GM12875 (cell line): ENCODE results near the gene CPD.
"Not testable (repeated sequence)": the region's sequence is repeated elsewhere in the genome, so short reads cannot be mapped to it uniquely, and the experiment has no call there.

Source experiments
- H3K4me3 ChIP-seq: one replicate; pipeline ENCODE4 v1.5.1; 2011; ENCODE audit warnings: low read depth, low read length, control low read depth
- TF ChIP-seq, protein P1 (sequence below): IDR thresholded peaks from 2 replicates; pipeline ENCODE4 v1.5.1; 2011; ENCODE audit warnings: low read depth, mild to moderate bottlenecking, control low read depth, inconsistent platforms, low read length, moderate library complexity, borderline replicate concordance; ENCODE audit not compliant: insufficient read depth

Gene CPD

DNA sequence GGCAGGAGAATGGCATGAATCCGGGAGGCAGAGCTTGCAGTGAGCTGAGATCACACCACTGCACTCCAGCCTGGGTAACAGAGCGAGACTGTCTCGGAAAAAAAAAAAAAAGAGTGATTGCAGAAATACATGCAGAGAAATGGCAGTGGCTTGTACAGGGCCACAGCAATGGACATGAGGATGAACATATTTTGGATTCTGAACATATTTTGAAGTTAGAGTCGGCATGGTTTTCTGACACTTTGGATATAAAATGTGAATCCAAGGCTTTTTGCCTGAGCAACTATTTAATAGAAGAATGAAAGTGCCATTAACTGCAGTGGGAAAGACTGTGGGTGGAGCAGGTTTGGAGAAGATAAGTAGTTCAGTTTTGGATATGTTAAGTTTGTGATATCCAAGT, 35.8 kb downstream of the CPD start:
- TF ChIP-seq, protein P1, sequence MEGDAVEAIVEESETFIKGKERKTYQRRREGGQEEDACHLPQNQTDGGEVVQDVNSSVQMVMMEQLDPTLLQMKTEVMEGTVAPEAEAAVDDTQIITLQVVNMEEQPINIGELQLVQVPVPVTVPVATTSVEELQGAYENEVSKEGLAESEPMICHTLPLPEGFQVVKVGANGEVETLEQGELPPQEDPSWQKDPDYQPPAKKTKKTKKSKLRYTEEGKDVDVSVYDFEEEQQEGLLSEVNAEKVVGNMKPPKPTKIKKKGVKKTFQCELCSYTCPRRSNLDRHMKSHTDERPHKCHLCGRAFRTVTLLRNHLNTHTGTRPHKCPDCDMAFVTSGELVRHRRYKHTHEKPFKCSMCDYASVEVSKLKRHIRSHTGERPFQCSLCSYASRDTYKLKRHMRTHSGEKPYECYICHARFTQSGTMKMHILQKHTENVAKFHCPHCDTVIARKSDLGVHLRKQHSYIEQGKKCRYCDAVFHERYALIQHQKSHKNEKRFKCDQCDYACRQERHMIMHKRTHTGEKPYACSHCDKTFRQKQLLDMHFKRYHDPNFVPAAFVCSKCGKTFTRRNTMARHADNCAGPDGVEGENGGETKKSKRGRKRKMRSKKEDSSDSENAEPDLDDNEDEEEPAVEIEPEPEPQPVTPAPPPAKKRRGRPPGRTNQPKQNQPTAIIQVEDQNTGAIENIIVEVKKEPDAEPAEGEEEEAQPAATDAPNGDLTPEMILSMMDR: no peak
- H3K4me3 ChIP-seq: no peak overlapping the region

DNA sequence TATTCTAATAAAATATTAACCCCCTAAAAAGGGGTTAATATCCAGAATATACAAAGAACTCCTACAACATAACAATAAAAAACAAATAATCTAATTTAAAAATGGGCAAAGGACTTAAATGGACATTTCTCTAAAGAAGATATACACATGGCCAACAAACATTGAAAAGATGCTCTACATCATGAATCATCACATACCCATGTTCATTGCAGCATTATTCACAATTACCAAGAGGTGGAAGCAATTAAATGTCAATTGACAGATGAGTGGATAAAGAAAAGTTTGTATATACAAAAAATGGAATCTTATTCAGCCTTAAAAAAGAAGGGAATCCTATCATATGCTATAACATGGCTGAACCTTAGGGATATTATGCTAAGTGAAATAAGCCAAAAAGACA, 36.8 kb downstream of the CPD start:
- TF ChIP-seq, protein P1: no peak
- H3K4me3 ChIP-seq: no peak overlapping the region

DNA sequence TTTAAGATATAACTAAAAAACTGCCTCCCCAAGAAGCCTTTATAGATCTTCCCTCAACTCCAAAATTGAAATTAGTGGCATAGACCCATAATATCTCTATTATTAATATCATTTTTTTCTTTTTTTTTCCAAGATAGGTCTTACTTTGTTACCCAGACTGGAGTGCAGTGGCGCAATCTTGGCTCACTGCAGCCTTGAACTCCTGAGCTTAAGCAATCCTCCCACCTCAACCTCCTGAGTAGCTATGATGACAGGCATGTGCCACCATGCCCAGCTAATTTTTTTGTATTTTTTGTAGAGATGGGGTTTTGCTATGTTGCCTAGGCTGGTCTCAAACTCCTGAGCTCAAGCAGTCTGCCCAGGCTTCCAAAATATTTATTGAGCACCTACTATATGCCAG, 39.3 kb downstream of the CPD start:
- H3K4me3 ChIP-seq: not testable (repeated sequence)

DNA sequence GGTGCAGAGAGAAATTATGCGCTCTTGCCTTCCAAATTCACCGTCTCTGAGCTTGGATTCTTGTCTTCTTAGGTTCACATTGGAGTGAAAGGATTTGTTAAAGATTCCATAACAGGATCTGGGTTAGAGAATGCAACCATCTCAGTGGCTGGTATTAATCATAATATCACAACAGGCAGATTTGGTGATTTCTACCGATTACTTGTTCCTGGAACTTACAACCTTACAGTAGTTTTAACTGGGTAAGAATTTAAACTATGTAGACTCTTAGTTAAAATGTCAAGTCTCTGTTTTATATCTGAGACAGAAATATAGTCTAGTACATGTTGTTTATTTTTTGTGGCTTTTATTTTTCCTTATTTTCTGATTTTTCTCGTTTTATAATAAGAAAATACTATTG, 42.9 kb downstream of the CPD start:
- TF ChIP-seq, protein P1: no peak
- H3K4me3 ChIP-seq: no peak overlapping the region

DNA sequence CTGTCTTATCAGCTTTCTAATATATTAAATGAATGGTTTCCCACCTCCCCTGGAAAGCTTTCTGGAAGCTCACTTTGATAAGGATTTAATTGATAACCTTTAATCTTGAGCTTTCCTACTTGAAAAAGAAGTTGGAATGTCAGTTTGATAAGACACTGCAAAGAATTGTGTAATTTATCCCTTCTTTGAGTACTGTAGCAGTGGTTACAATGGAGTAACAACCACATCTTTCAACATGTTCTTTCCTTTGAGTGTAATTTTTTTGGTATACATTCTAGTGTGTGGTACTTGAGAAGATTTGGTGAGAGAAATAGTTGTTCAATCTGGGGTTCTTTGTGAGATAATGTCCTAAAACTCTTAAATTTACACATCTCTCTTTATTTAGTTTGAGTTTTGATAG, 43.4 kb downstream of the CPD start:
- H3K4me3 ChIP-seq: no peak overlapping the region
- TF ChIP-seq, protein P1: no peak

DNA sequence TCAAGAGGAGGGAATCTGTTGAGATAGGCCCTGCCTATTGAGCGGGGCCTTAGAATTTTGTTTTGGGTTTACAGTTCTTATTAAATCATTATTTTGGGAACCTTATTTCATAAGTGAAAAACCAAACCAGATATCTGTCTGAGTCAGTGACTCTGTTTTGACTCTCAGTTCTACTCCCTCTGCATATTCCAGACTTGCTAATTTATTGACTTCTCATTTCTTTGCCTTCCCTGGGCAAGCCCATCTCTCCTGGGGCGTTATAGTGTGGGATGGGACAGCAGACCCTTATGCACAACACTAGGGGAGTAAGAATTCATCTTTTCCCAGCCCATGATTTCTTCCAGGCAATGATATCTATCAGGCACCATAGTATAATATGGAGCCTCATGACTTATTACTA, 45.7 kb downstream of the CPD start:
- TF ChIP-seq, protein P1: no peak

DNA sequence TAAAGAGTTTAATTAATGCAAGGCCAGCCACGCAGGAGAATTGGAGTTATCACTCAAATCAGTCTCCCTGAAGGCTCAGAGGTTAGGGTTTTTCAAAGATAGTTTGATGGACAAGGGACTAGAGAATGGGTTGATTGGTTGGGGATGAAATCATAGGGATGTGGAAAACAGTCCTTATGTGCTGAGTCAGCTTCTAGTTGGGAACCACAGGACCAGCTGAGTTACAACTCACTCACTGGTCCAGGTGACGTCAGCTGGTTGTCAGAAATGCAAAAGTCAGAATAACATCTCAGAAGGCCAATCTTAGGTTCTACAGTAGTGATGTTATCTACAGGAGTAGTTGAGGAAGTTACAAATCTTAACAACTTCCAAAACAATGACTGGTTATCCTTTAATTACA, 47.6 kb downstream of the CPD start:
- no peak overlapping the region for H3K4me3 ChIP-seq
- TF ChIP-seq, protein P1: no peak

More for the DNA sequence above, 45.7 kb downstream of the CPD start:
- H3K4me3 ChIP-seq: no peak overlapping the region

DNA sequence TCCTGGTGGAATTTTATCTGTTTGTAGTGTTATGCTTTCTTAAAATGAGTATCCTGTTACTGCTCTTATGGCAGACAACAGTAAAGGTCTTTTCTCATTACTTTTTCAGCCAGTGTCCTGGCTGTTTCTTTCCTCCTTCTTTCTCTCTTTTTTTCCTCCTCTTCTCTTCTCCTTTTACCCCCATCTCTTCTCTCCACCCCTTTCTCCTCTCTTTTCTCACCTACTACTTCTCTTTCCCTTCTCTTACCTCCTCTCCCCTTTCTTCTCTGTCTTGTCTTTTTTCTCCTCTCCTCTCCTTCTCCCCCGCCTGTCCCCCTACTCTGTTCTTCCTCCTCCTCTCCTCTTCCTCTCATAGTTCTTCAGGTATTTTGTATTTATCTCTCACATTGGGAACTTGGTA, 48.9 kb downstream of the CPD start:
- no peak overlapping the region for H3K4me3 ChIP-seq
- TF ChIP-seq, protein P1: no peak
